K562 (cell line): Measurements from ENCODE around the gene VSIG2. TPM values are rescaled to one million over a fixed set of nuclear protein-coding genes. Genes with fewer than 3 reads are reported as not detected.

ENCODE experiments used
- GABPA ChIP-seq: fragments of 200-800 bp; sonication (Bioruptor generic); conservative IDR thresholded peaks from 2 replicates; pipeline ENCODE4 v1.6.1; 2016; ENCODE audit warnings: low read depth, missing genetic modification characterization, missing compliant biosample characterization
- MAZ ChIP-seq, 2 experiments: fragments of 450-650 bp in 1 of 2; sonication (generic) in 1 of 2; formaldehyde crosslinking; IDR thresholded peaks in 1 of 2; conservative IDR thresholded peaks in 1 of 2; 2 replicates each; pipeline versions ENCODE4 v1.4.0 to v1.5.0; 2020; ENCODE audit warnings: mild to moderate bottlenecking in 1 of 2, missing genetic modification reagents in 1 of 2
- RB1 ChIP-seq: fragments of 450-650 bp; IDR thresholded peaks from 2 replicates; pipeline ENCODE4 v1.6.1; 2017; ENCODE audit warnings: low read depth, mild to moderate bottlenecking
- SIN3B ChIP-seq: fragments of 450-650 bp; IDR thresholded peaks from 2 replicates; pipeline ENCODE4 v1.6.1; 2017; ENCODE audit warnings: low read depth, mild to moderate bottlenecking, moderate library complexity
- XRCC3 ChIP-seq: fragments of 450-650 bp; IDR thresholded peaks from 2 replicates; pipeline ENCODE4 v1.6.1; 2017; ENCODE audit warnings: mild to moderate bottlenecking, moderate library complexity
- polyA plus RNA-seq, 8 experiments: library from polyadenylated mRNA; depleted of rRNA in 4 of 8; stranded (reverse) in 5 of 8; unstranded in 3 of 8; fragments of >200 nt; fragmentation: Nextera tagmentation in 2 of 8; fragmentation: Illumina TruSeq in 1 of 8; extraction: Ambion mirVana in 2 of 8; extraction: Trizol in 1 of 8; gene quantifications; 2 replicates each; pipeline versions ENCODE4 v1.2.1 to v1.2.3, GENCODE V29; 2011 to 2014; ENCODE audit warnings: inconsistent platforms in 1 of 8, missing spikeins in 1 of 8
- total RNA-seq, 7 experiments: library from RNA; depleted of rRNA in 6 of 7; stranded (reverse); fragments of >200 nt in 6 of 7; fragmentation: Illumina TruSeq in 2 of 7; extraction: Trizol in 2 of 7; gene quantifications; 2 replicates each; pipeline versions ENCODE4 v1.2.1 to v1.2.3, GENCODE V29; 2011 to 2021; ENCODE audit warnings: low replicate concordance in 1 of 7
- TF ChIP-seq, protein P1 (sequence below): fragments of 450-650 bp; IDR thresholded peaks from 2 replicates; pipeline ENCODE4 v1.6.1; 2016; ENCODE audit warnings: mild to moderate bottlenecking, moderate library complexity
- TF ChIP-seq, protein P2 (sequence below): sonication (generic); formaldehyde crosslinking; IDR thresholded peaks from 2 replicates; pipeline ENCODE4 v1.8.0; 2022; ENCODE audit warnings: mild to moderate bottlenecking, missing genetic modification reagents
- TF ChIP-seq, protein P3 (sequence below), 2 experiments: fragments of 200-800 bp in 1 of 2; sonication (Bioruptor generic) in 1 of 2; sonication (generic) in 1 of 2; formaldehyde crosslinking in 1 of 2; IDR thresholded peaks in 1 of 2; conservative IDR thresholded peaks in 1 of 2; 2 replicates each; pipeline versions ENCODE4 v1.5.0 to v1.6.1; 2016 to 2020; ENCODE audit warnings: missing compliant biosample characterization in 1 of 2, missing genetic modification characterization in 1 of 2, missing genetic modification reagents in 1 of 2

VSIG2 gene
- total and polyA plus RNA-seq, 9 of the 15 experiments (the other 6 are each of a cell fraction or from before 2014, with no cell fraction given), result not detected

DNA sequence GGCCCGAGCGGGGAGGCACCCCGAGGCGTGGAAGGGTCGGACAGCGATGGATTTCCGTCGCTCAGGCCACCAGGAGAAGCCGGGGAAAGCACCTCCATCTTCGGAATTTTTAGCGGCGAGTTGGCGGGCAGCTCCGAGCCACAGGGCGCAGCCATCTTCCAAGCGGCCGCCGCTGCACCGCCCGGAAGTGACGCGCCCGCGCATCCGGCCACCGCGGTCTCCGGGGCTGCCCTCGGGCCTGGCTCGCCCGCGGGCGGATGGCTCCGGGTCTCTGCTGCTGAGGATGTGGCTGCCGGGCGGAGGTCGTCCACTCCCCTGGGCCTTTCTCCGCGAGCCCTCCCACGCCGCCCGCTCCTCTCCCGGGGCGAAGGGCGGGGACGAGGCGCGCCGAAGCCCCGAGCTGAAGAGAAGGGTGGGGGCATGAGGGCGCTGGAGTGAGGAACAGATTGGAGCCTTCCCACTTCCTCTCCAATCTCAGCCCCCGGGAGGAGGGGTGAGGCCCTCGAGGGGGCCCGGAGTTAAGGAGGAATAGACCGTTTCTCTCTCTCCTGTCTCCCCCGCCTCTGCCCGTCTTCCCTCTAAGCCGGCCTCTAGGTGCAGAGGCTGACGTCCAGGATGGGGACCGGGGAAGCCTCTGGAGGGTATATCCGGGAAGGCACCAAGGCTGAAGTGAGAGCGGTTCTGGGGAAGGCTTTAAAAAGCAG, 48.3 kb upstream of the VSIG2 start, which contains the start of gene MSANTD2 (continued):
- TF ChIP-seq, protein P1, sequence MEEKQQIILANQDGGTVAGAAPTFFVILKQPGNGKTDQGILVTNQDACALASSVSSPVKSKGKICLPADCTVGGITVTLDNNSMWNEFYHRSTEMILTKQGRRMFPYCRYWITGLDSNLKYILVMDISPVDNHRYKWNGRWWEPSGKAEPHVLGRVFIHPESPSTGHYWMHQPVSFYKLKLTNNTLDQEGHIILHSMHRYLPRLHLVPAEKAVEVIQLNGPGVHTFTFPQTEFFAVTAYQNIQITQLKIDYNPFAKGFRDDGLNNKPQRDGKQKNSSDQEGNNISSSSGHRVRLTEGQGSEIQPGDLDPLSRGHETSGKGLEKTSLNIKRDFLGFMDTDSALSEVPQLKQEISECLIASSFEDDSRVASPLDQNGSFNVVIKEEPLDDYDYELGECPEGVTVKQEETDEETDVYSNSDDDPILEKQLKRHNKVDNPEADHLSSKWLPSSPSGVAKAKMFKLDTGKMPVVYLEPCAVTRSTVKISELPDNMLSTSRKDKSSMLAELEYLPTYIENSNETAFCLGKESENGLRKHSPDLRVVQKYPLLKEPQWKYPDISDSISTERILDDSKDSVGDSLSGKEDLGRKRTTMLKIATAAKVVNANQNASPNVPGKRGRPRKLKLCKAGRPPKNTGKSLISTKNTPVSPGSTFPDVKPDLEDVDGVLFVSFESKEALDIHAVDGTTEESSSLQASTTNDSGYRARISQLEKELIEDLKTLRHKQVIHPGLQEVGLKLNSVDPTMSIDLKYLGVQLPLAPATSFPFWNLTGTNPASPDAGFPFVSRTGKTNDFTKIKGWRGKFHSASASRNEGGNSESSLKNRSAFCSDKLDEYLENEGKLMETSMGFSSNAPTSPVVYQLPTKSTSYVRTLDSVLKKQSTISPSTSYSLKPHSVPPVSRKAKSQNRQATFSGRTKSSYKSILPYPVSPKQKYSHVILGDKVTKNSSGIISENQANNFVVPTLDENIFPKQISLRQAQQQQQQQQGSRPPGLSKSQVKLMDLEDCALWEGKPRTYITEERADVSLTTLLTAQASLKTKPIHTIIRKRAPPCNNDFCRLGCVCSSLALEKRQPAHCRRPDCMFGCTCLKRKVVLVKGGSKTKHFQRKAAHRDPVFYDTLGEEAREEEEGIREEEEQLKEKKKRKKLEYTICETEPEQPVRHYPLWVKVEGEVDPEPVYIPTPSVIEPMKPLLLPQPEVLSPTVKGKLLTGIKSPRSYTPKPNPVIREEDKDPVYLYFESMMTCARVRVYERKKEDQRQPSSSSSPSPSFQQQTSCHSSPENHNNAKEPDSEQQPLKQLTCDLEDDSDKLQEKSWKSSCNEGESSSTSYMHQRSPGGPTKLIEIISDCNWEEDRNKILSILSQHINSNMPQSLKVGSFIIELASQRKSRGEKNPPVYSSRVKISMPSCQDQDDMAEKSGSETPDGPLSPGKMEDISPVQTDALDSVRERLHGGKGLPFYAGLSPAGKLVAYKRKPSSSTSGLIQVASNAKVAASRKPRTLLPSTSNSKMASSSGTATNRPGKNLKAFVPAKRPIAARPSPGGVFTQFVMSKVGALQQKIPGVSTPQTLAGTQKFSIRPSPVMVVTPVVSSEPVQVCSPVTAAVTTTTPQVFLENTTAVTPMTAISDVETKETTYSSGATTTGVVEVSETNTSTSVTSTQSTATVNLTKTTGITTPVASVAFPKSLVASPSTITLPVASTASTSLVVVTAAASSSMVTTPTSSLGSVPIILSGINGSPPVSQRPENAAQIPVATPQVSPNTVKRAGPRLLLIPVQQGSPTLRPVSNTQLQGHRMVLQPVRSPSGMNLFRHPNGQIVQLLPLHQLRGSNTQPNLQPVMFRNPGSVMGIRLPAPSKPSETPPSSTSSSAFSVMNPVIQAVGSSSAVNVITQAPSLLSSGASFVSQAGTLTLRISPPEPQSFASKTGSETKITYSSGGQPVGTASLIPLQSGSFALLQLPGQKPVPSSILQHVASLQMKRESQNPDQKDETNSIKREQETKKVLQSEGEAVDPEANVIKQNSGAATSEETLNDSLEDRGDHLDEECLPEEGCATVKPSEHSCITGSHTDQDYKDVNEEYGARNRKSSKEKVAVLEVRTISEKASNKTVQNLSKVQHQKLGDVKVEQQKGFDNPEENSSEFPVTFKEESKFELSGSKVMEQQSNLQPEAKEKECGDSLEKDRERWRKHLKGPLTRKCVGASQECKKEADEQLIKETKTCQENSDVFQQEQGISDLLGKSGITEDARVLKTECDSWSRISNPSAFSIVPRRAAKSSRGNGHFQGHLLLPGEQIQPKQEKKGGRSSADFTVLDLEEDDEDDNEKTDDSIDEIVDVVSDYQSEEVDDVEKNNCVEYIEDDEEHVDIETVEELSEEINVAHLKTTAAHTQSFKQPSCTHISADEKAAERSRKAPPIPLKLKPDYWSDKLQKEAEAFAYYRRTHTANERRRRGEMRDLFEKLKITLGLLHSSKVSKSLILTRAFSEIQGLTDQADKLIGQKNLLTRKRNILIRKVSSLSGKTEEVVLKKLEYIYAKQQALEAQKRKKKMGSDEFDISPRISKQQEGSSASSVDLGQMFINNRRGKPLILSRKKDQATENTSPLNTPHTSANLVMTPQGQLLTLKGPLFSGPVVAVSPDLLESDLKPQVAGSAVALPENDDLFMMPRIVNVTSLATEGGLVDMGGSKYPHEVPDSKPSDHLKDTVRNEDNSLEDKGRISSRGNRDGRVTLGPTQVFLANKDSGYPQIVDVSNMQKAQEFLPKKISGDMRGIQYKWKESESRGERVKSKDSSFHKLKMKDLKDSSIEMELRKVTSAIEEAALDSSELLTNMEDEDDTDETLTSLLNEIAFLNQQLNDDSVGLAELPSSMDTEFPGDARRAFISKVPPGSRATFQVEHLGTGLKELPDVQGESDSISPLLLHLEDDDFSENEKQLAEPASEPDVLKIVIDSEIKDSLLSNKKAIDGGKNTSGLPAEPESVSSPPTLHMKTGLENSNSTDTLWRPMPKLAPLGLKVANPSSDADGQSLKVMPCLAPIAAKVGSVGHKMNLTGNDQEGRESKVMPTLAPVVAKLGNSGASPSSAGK, result 0 out of 2 replicates have a peak, but pooled peaks have one; percentile 11
- TF ChIP-seq, protein P2, sequence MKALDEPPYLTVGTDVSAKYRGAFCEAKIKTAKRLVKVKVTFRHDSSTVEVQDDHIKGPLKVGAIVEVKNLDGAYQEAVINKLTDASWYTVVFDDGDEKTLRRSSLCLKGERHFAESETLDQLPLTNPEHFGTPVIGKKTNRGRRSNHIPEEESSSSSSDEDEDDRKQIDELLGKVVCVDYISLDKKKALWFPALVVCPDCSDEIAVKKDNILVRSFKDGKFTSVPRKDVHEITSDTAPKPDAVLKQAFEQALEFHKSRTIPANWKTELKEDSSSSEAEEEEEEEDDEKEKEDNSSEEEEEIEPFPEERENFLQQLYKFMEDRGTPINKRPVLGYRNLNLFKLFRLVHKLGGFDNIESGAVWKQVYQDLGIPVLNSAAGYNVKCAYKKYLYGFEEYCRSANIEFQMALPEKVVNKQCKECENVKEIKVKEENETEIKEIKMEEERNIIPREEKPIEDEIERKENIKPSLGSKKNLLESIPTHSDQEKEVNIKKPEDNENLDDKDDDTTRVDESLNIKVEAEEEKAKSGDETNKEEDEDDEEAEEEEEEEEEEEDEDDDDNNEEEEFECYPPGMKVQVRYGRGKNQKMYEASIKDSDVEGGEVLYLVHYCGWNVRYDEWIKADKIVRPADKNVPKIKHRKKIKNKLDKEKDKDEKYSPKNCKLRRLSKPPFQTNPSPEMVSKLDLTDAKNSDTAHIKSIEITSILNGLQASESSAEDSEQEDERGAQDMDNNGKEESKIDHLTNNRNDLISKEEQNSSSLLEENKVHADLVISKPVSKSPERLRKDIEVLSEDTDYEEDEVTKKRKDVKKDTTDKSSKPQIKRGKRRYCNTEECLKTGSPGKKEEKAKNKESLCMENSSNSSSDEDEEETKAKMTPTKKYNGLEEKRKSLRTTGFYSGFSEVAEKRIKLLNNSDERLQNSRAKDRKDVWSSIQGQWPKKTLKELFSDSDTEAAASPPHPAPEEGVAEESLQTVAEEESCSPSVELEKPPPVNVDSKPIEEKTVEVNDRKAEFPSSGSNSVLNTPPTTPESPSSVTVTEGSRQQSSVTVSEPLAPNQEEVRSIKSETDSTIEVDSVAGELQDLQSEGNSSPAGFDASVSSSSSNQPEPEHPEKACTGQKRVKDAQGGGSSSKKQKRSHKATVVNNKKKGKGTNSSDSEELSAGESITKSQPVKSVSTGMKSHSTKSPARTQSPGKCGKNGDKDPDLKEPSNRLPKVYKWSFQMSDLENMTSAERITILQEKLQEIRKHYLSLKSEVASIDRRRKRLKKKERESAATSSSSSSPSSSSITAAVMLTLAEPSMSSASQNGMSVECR (CRISPR knock-in tag), result 0 out of 2 replicates have a peak, but pooled peaks have one; percentile 43
- TF ChIP-seq, protein P3, sequence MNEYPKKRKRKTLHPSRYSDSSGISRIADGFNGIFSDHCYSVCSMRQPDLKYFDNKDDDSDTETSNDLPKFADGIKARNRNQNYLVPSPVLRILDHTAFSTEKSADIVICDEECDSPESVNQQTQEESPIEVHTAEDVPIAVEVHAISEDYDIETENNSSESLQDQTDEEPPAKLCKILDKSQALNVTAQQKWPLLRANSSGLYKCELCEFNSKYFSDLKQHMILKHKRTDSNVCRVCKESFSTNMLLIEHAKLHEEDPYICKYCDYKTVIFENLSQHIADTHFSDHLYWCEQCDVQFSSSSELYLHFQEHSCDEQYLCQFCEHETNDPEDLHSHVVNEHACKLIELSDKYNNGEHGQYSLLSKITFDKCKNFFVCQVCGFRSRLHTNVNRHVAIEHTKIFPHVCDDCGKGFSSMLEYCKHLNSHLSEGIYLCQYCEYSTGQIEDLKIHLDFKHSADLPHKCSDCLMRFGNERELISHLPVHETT (CRISPR knock-in tag; conservative IDR thresholded peaks at IDR 0.05 in 1 of 2, IDR thresholded peaks at IDR 0.05 in 1 of 2), result peak in 1 of 2 experiments; percentile 69; a peak in 2 of 4 replicates
- TF ChIP-seq XRCC3 (no peak), MAZ (CRISPR knock-in tag; conservative IDR thresholded peaks at IDR 0.05 in 1 of 2, IDR thresholded peaks at IDR 0.05 in 1 of 2) (peak; percentile 96), GABPA (tag) (peak; percentile 97), SIN3B (peak; percentile 74), RB1 (peak; percentile 77)
